Keratinocyte (primary cell): Measurements from ENCODE around the gene ACOXL. TPM values are rescaled to one million over a fixed set of nuclear protein-coding genes. Genes with fewer than 3 reads are reported as not detected.

Source experiments
- DNase-seq: peaks from one replicate; pipeline ENCODE4 v3.0.0-alpha.2; 2011; ENCODE audit warnings: low read depth, missing footprints, low spot score
- FAIRE-seq: peaks from 2 replicates; lab custom pipeline; 2011; peaks lifted over from hg19 to GRCh38; lab: Jason Lieb, UNC
- H2AFZ ChIP-seq: 2 replicates; pipeline ENCODE4 v1.6.0; 2012; ENCODE audit warnings: low read length, control low read depth, inconsistent platforms; ENCODE audit not compliant: control insufficient read depth
- H3K27ac ChIP-seq: 2 replicates; pipeline ENCODE4 v1.5.1; 2011; ENCODE audit warnings: low read length; ENCODE audit not compliant: control insufficient read depth, insufficient read depth
- H3K27me3 ChIP-seq: 3 replicates; pipeline ENCODE4 v1.6.0; 2011; ENCODE audit warnings: low read length; ENCODE audit not compliant: control insufficient read depth, insufficient read depth; ENCODE audit errors: extremely low read depth
- H3K36me3 ChIP-seq, 2 experiments: 2 replicates in 1 of 2; 3 replicates in 1 of 2; pipeline ENCODE4 v1.5.1; 2011; ENCODE audit warnings: low read length in 2 of 2, mild to moderate bottlenecking in 1 of 2; ENCODE audit not compliant: control insufficient read depth in 2 of 2, insufficient read depth in 2 of 2; ENCODE audit errors: extremely low read depth in 1 of 2
- H3K4me1 ChIP-seq: 3 replicates; pipeline ENCODE4 v1.5.1; 2011; ENCODE audit warnings: low read length; ENCODE audit not compliant: control insufficient read depth, insufficient read depth; ENCODE audit errors: extremely low read depth
- H3K4me2 ChIP-seq: 3 replicates; pipeline ENCODE4 v1.6.0; 2011; ENCODE audit warnings: low read depth, low read length; ENCODE audit not compliant: control insufficient read depth, insufficient read depth; ENCODE audit errors: extremely low read depth
- H3K4me3 ChIP-seq, 3 experiments: fragments of 200-600 bp in 1 of 3; sonication (generic) in 1 of 3; 2 replicates in 2 of 3; 3 replicates in 1 of 3; pipeline ENCODE4 v1.5.1; 2011 to 2016; ENCODE audit warnings: low read length in 3 of 3, mild to moderate bottlenecking in 3 of 3, control low read depth in 2 of 3, inconsistent platforms in 1 of 3, low read depth in 1 of 3, mixed read lengths in 1 of 3, mixed run types in 1 of 3, moderate library complexity in 1 of 3; ENCODE audit not compliant: control insufficient read depth in 2 of 3, insufficient read depth in 2 of 3; ENCODE audit errors: extremely low read depth in 1 of 3
- H3K79me2 ChIP-seq: 2 replicates; pipeline ENCODE4 v1.6.0; 2012; ENCODE audit warnings: low read length; ENCODE audit not compliant: control insufficient read depth, insufficient read depth
- H3K9ac ChIP-seq: 3 replicates; pipeline ENCODE4 v1.6.0; 2011; ENCODE audit warnings: low read length; ENCODE audit not compliant: control insufficient read depth, insufficient read depth; ENCODE audit errors: extremely low read depth
- H3K9me1 ChIP-seq: 3 replicates; pipeline ENCODE4 v1.6.0; 2011; ENCODE audit warnings: low read length; ENCODE audit not compliant: control insufficient read depth, insufficient read depth; ENCODE audit errors: extremely low read depth
- H3K9me3 ChIP-seq: 2 replicates; pipeline ENCODE4 v1.5.1; 2012; ENCODE audit warnings: low read depth, low read length; ENCODE audit not compliant: control insufficient read depth
- H4K20me1 ChIP-seq: 3 replicates; pipeline ENCODE4 v1.6.0; 2011; ENCODE audit warnings: low read length; ENCODE audit not compliant: control insufficient read depth, insufficient read depth; ENCODE audit errors: extremely low read depth
- CTCF ChIP-seq, 3 experiments: IDR thresholded peaks in 1 of 3; conservative IDR thresholded peaks in 1 of 3; optimal IDR thresholded peaks in 1 of 3; 2 replicates in 2 of 3; 3 replicates in 1 of 3; pipeline versions ENCODE3 to v1.5.1; 2011; ENCODE audit warnings: low read length in 3 of 3, mild to moderate bottlenecking in 3 of 3, moderate library complexity in 2 of 3, control low read depth in 1 of 3, inconsistent platforms in 1 of 3; ENCODE audit not compliant: insufficient read depth in 2 of 3; ENCODE audit errors: extremely low read depth in 1 of 3
- EZH2 ChIP-seq: IDR thresholded peaks from one replicate; pipeline ENCODE4 v1.6.1; 2012; ENCODE audit warnings: inconsistent platforms, mild to moderate bottlenecking, low read length, moderate library complexity
- dilution Hi-C: fragments of 300-500 bp; cut with MboI; formaldehyde crosslinking; loops from one replicate; pipeline ENCODE4 v1.7.0; 2020; ENCODE audit warnings: low sequenced_read_pairs; ENCODE audit not compliant: extremely low pct_ligation_motif_present
- polyA plus RNA-seq, 5 experiments: library from polyadenylated mRNA; depleted of rRNA in 3 of 5; stranded (reverse) in 3 of 5; stranded (forward) in 1 of 5; unstranded in 1 of 5; fragments of >200 nt; gene quantifications; 1 replicate in 1 of 5; 2 replicates in 3 of 5; 3 replicates in 1 of 5; pipeline versions ENCODE4 v1.2.1 to v1.2.3, GENCODE V29; 2011 to 2012; ENCODE audit warnings: missing spikeins in 2 of 5, low read depth in 1 of 5, low replicate concordance in 1 of 5

ACOXL gene
- polyA plus RNA-seq, 1 donor (not counting 4 experiments of a cell fraction or from before 2014, with no cell fraction given): 0.04 TPM

GRCh38 chr2:110872521-110872920, 140.1 kb downstream of the ACOXL start:
- Histone ChIP-seq H3K27me3 (peaks cover 15% of the 10 kb centered on the region), H3K36me3 (no peaks in the 10 kb centered on the region), H2AFZ (no peak overlapping the region), H4K20me1 (no peaks in the 10 kb centered on the region), H3K9me1 (no peaks in the 10 kb centered on the region), H3K79me2 (no peaks in the 10 kb centered on the region), H3K27ac (no peak overlapping the region), H3K9me3 (no peaks in the 10 kb centered on the region), H3K4me1 (no peaks in the 10 kb centered on the region), H3K9ac (no peak overlapping the region), H3K4me3 (no peak overlapping the region), H3K4me2 (no peak overlapping the region)
- no peak for TF ChIP-seq EZH2
- TF ChIP-seq CTCF (optimal IDR thresholded peaks at IDR 0.05 in 1 of 3, IDR thresholded peaks at IDR 0.05 in 1 of 3, conservative IDR thresholded peaks at IDR 0.05 in 1 of 3; ENCODE audit: extremely low read depth in 1 of 3, insufficient read depth in 2 of 3, low read length in 3 of 3): no peak
- dilution Hi-C loops: no loop called here
- no peak for FAIRE-seq
- DNase-seq: no peak

- dilution Hi-C loops: no loop called here
- Histone ChIP-seq H3K27ac (no peak overlapping the region), H3K4me1 (no peaks in the 10 kb centered on the region), H3K4me3 (no peak overlapping the region), H3K79me2 (no peaks in the 10 kb centered on the region), H3K9ac (no peak overlapping the region), H3K4me2 (no peak overlapping the region), H3K36me3 (no peaks in the 10 kb centered on the region), H3K9me1 (no peaks in the 10 kb centered on the region), H2AFZ (no peak overlapping the region), H3K27me3 (peaks cover 15% of the 10 kb centered on the region), H4K20me1 (no peaks in the 10 kb centered on the region), H3K9me3 (no peaks in the 10 kb centered on the region)
- DNase-seq (no peak), FAIRE-seq (no peak)
- TF ChIP-seq CTCF (optimal IDR thresholded peaks at IDR 0.05 in 1 of 3, IDR thresholded peaks at IDR 0.05 in 1 of 3, conservative IDR thresholded peaks at IDR 0.05 in 1 of 3; ENCODE audit: extremely low read depth in 1 of 3, insufficient read depth in 2 of 3, low read length in 3 of 3) (no peak), EZH2 (no peak)
Measured at GRCh38 chr2:110873056-110873502, 140.7 kb downstream of the ACOXL start.
